ENCODE data around the gene R3HCC1L. TPM values are rescaled to one million over a fixed set of nuclear protein-coding genes. Genes with fewer than 3 reads are reported as not detected.

The R3HCC1L gene
- polyA plus RNA-seq, 1 donor = 12.8 TPM

GRCh38 chr10:98289802-98290209 is 155.3 kb downstream of the R3HCC1L start:
- no peak for DNase-seq

- no peak for DNase-seq
Measured at GRCh38 chr10:98292971-98293370, 158.5 kb downstream of the R3HCC1L start.

- peak; percentile 57 for DNase-seq
Measured at GRCh38 chr10:98293550-98294269, 159.3 kb downstream of the R3HCC1L start.

- DNase-seq = no peak
Measured at GRCh38 chr10:98294270-98294627, 159.8 kb downstream of the R3HCC1L start.

Other genes starting within 250 kb of the R3HCC1L start
- gene CRTAC1, start 104.0 kb upstream of the R3HCC1L start, polyA plus RNA-seq (ENCODE audit: insufficient read length) = 0.35 TPM
- gene LOXL4, start 133.5 kb downstream of the R3HCC1L start, polyA plus RNA-seq (ENCODE audit: insufficient read length) = 11.5 TPM

All from hindlimb muscle (tissue), 1 donor.